Right atrium auricular region (tissue), 2 donors: ENCODE data around the gene GRIN2D. TPM values are rescaled to one million over a fixed set of nuclear protein-coding genes. Genes with fewer than 3 reads are reported as not detected.

Experiments
- DNase-seq: peaks from one replicate; pipeline ENCODE4 v3.0.0-alpha.2; 2019; ENCODE audit warnings: low spot score
- H3K27ac ChIP-seq, 2 donors: fragments of 200-600 bp; sonication (generic); 1 replicate in 1 of 2; 2 replicates in 1 of 2; pipeline ENCODE4 v1.5.1; 2016 to 2019
- H3K27me3 ChIP-seq, 2 donors: fragments of 200-600 bp; sonication (generic); one replicate each; pipeline versions ENCODE4 v1.5.1 to v1.6.0; 2017 to 2019
- H3K36me3 ChIP-seq: fragments of 200-600 bp; sonication (generic); one replicate; pipeline ENCODE4 v1.5.1; 2016
- H3K4me1 ChIP-seq, 2 donors: fragments of 200-600 bp; sonication (generic); one replicate each; pipeline versions ENCODE4 v1.5.1 to v1.6.0; 2017 to 2019
- H3K4me3 ChIP-seq, 2 donors: fragments of 200-600 bp; sonication (generic); 1 replicate in 1 of 2; 2 replicates in 1 of 2; pipeline ENCODE4 v1.5.1; 2017 to 2019; ENCODE audit warnings: mild to moderate bottlenecking in 1 of 2, moderate library complexity in 1 of 2
- H3K9me3 ChIP-seq, 2 donors: fragments of 200-600 bp; sonication (generic); one replicate each; pipeline ENCODE4 v1.5.1; 2019
- CTCF ChIP-seq, 2 donors: fragments of 200-600 bp; sonication (generic); IDR thresholded peaks; one replicate each; pipeline ENCODE4 v1.5.1; 2019; ENCODE audit warnings: antibody characterized with exemption in 2 of 2
- total RNA-seq, 2 donors: library from RNA; depleted of rRNA; stranded (reverse); fragments of >200 nt; gene quantifications; one replicate each; pipeline ENCODE4 v1.1.0, GENCODE V29; 2016

Gene GRIN2D
- total RNA-seq, 2 donors from 2014 or later = 0.31 to 0.33 TPM

- H3K4me3 ChIP-seq = no peak overlapping the region
- H3K36me3 ChIP-seq = peaks cover 14% of the 10 kb centered on the region
- H3K4me1 ChIP-seq = peaks cover 0 to 39% of the 10 kb centered on the region in 2 donors
- no peaks in the 10 kb centered on the region for H3K9me3 ChIP-seq
- no peak for DNase-seq
- no peak for TF ChIP-seq CTCF (IDR thresholded peaks at IDR 0.05)
- H3K27ac ChIP-seq = no peak overlapping the region
- peaks cover 29 to 42% of the 10 kb centered on the region in 2 donors for H3K27me3 ChIP-seq
These were observed 459 bp upstream of the GRIN2D start for GRCh38 chr19:48392860-48393558.

- peaks cover 29 to 43% of the 10 kb centered on the region in 2 donors for H3K27me3 ChIP-seq
- H3K36me3 ChIP-seq = no peaks in the 10 kb centered on the region
- peaks cover 0 to 38% of the 10 kb centered on the region in 2 donors for H3K4me1 ChIP-seq
- H3K9me3 ChIP-seq = no peaks in the 10 kb centered on the region
- H3K27ac ChIP-seq = no peak overlapping the region
- H3K4me3 ChIP-seq = peak overlapping the region in 1 of 2 donors; percentile 15
- DNase-seq = no peak
- TF ChIP-seq CTCF (IDR thresholded peaks at IDR 0.05) = no peak
These were observed 1.1 kb downstream of the GRIN2D start for GRCh38 chr19:48394331-48395169.

GRCh38 chr19:48395170-48395455 is 1.6 kb downstream of the GRIN2D start:
- Histone ChIP-seq H3K36me3 (no peaks in the 10 kb centered on the region), H3K4me1 (peaks cover 0 to 32% of the 10 kb centered on the region in 2 donors), H3K9me3 (no peaks in the 10 kb centered on the region), H3K4me3 (no peak overlapping the region), H3K27me3 (peaks cover 29 to 43% of the 10 kb centered on the region in 2 donors), H3K27ac (no peak overlapping the region)
- TF ChIP-seq CTCF (IDR thresholded peaks at IDR 0.05) = no peak
- no peak for DNase-seq

- peaks cover 0 to 28% of the 10 kb centered on the region in 2 donors for H3K4me1 ChIP-seq
- no peak for DNase-seq
- no peaks in the 10 kb centered on the region for H3K9me3 ChIP-seq
- H3K4me3 ChIP-seq = no peak overlapping the region
- H3K27ac ChIP-seq = no peak overlapping the region
- no peak for TF ChIP-seq CTCF (IDR thresholded peaks at IDR 0.05)
- H3K27me3 ChIP-seq = peaks cover 29 to 43% of the 10 kb centered on the region in 2 donors
- H3K36me3 ChIP-seq = no peaks in the 10 kb centered on the region
These were observed 2.0 kb downstream of the GRIN2D start for GRCh38 chr19:48395499-48395898.

- Histone ChIP-seq H3K4me3 (no peak overlapping the region), H3K27ac (no peak overlapping the region), H3K27me3 (peaks cover 29 to 43% of the 10 kb centered on the region in 2 donors), H3K9me3 (no peaks in the 10 kb centered on the region), H3K36me3 (no peaks in the 10 kb centered on the region), H3K4me1 (peaks cover 0 to 28% of the 10 kb centered on the region in 2 donors)
- no peak for DNase-seq
- TF ChIP-seq CTCF (IDR thresholded peaks at IDR 0.05) = no peak
These were observed 2.8 kb downstream of the GRIN2D start for GRCh38 chr19:48396016-48396823.
